Suprapubic skin (tissue), 4 donors: ENCODE results near the gene COL11A2. TPM values are rescaled to one million over a fixed set of nuclear protein-coding genes. Genes with fewer than 3 reads are reported as not detected.

ENCODE experiments used
- DNase-seq, 2 donors: peaks; one replicate each; pipeline ENCODE4 v3.0.0-alpha.2; 2019; ENCODE audit warnings: low spot score in 2 of 2
- H3K27ac ChIP-seq: fragments of 200-600 bp; sonication (generic); one replicate; pipeline ENCODE4 v1.5.1; 2019
- H3K27me3 ChIP-seq: fragments of 200-600 bp; sonication (generic); one replicate; pipeline ENCODE4 v1.5.1; 2019
- H3K36me3 ChIP-seq: fragments of 200-600 bp; sonication (generic); one replicate; pipeline ENCODE4 v1.5.1; 2019
- H3K4me1 ChIP-seq: fragments of 200-600 bp; sonication (generic); one replicate; pipeline ENCODE4 v1.5.1; 2019
- H3K4me3 ChIP-seq: fragments of 200-600 bp; sonication (generic); one replicate; pipeline ENCODE4 v1.5.1; 2019; ENCODE audit warnings: mild to moderate bottlenecking
- H3K9me3 ChIP-seq: fragments of 200-600 bp; sonication (generic); one replicate; pipeline ENCODE4 v1.5.1; 2019
- EP300 ChIP-seq: sonication (generic); formaldehyde crosslinking; IDR thresholded peaks from one replicate; pipeline ENCODE4 v1.6.1; 2017; ENCODE audit warnings: antibody characterized with exemption
- POLR2A ChIP-seq, 2 donors: fragments of 450-650 bp; IDR thresholded peaks; one replicate each; pipeline ENCODE4 v1.6.1; 2017; ENCODE audit warnings: antibody characterized with exemption in 2 of 2, mild to moderate bottlenecking in 2 of 2, moderate library complexity in 2 of 2
- POLR2AphosphoS5 ChIP-seq, 3 donors: sonication (generic); formaldehyde crosslinking; IDR thresholded peaks; one replicate each; pipeline ENCODE4 v1.6.1; 2017; ENCODE audit warnings: antibody characterized with exemption in 3 of 3
- WGBS: methylation state at CpG from one replicate; pipeline ENCODE4 v1.1.5; 2018; 5-methylcytosine and 5-hydroxymethylcytosine counted together
- total RNA-seq, 4 donors: library from RNA; depleted of rRNA; stranded (reverse); fragments of >200 nt; gene quantifications; one replicate each; pipeline ENCODE4 v1.1.0, GENCODE V29; 2016
- TF ChIP-seq, protein P1 (sequence below), 2 donors: fragments of 200-600 bp in 1 of 2; fragments of 450-650 bp in 1 of 2; sonication (generic) in 1 of 2; IDR thresholded peaks; one replicate each; pipeline ENCODE4 v1.5.1; 2016 to 2019; ENCODE audit warnings: antibody characterized with exemption in 2 of 2, mild to moderate bottlenecking in 1 of 2, moderate library complexity in 1 of 2

The COL11A2 gene
- total RNA-seq, 4 donors from 2014 or later: 0.21 to 0.97 (median 0.40) TPM

- DNase-seq: no peak
These were observed 31.4 kb downstream of the COL11A2 start for GRCh38 chr6:33160728-33161344.

GRCh38 chr6:33160096-33160495 is 32.2 kb downstream of the COL11A2 start:
- Histone ChIP-seq H3K27me3 (no peaks in the 10 kb centered on the region), H3K4me1 (peaks cover 20% of the 10 kb centered on the region), H3K9me3 (no peaks in the 10 kb centered on the region), H3K36me3 (no peaks in the 10 kb centered on the region), H3K27ac (no peak overlapping the region), H3K4me3 (no peak overlapping the region)
- DNase-seq: no peak
- WGBS: 92% methylated on average over 11 of the region's 11 CpGs
- TF ChIP-seq POLR2AphosphoS5 (IDR thresholded peaks at IDR 0.05) (no peak), EP300 (no peak), POLR2A (IDR thresholded peaks at IDR 0.05) (no peak)
- TF ChIP-seq, protein P1, sequence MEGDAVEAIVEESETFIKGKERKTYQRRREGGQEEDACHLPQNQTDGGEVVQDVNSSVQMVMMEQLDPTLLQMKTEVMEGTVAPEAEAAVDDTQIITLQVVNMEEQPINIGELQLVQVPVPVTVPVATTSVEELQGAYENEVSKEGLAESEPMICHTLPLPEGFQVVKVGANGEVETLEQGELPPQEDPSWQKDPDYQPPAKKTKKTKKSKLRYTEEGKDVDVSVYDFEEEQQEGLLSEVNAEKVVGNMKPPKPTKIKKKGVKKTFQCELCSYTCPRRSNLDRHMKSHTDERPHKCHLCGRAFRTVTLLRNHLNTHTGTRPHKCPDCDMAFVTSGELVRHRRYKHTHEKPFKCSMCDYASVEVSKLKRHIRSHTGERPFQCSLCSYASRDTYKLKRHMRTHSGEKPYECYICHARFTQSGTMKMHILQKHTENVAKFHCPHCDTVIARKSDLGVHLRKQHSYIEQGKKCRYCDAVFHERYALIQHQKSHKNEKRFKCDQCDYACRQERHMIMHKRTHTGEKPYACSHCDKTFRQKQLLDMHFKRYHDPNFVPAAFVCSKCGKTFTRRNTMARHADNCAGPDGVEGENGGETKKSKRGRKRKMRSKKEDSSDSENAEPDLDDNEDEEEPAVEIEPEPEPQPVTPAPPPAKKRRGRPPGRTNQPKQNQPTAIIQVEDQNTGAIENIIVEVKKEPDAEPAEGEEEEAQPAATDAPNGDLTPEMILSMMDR (IDR thresholded peaks at IDR 0.05): no peak

More at GRCh38 chr6:33160728-33161344, 31.4 kb downstream of the COL11A2 start:
- Histone ChIP-seq H3K9me3 (no peaks in the 10 kb centered on the region), H3K36me3 (no peaks in the 10 kb centered on the region), H3K4me1 (peaks cover 20% of the 10 kb centered on the region), H3K4me3 (peak overlapping the region; percentile 50), H3K27ac (peak overlapping the region; percentile 12), H3K27me3 (no peaks in the 10 kb centered on the region)
- TF ChIP-seq POLR2AphosphoS5 (IDR thresholded peaks at IDR 0.05) (no peak), EP300 (no peak), POLR2A (IDR thresholded peaks at IDR 0.05) (no peak)
- TF ChIP-seq, protein P1 (IDR thresholded peaks at IDR 0.05): no peak
- 14% methylated on average over 13 of the region's 13 CpGs for WGBS

DNA sequence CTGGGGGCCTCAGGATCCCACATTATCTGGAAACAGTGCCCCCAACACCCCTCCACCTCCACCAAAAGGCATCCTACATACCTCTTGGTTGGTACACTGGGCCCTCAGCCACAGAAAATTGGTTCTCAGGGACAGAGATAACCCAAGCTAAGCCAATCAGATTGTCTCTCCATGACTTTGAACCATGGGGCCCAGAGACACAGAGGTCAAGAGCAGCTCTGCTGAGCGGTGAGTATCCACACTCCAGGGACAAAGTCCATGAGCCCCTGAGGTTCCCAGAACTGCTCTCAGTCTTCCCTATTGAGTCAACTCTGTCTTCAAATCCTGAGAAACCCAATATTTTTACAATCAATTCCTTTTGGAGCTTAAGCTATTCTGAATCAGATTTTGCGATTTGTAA is 35.3 kb downstream of the COL11A2 start:
- no peak overlapping the region for H3K4me3 ChIP-seq
- H3K27me3 ChIP-seq: no peaks in the 10 kb centered on the region
- no peak for TF ChIP-seq EP300
- no peak for TF ChIP-seq POLR2A (IDR thresholded peaks at IDR 0.05)
- no peak for TF ChIP-seq POLR2AphosphoS5 (IDR thresholded peaks at IDR 0.05)
- 90% methylated on average over 2 of the region's 2 CpGs for WGBS
- no peak overlapping the region for H3K27ac ChIP-seq
- H3K9me3 ChIP-seq: peaks cover under 1% of the 10 kb centered on the region
- H3K4me1 ChIP-seq: peaks cover 14% of the 10 kb centered on the region
- no peak for DNase-seq
- H3K36me3 ChIP-seq: no peaks in the 10 kb centered on the region

GRCh38 chr6:33156561-33156960 is 35.7 kb downstream of the COL11A2 start:
- WGBS: 74% methylated on average over 6 of the region's 6 CpGs
- DNase-seq: no peak
- H3K4me1 ChIP-seq: peaks cover 11% of the 10 kb centered on the region

DNA sequence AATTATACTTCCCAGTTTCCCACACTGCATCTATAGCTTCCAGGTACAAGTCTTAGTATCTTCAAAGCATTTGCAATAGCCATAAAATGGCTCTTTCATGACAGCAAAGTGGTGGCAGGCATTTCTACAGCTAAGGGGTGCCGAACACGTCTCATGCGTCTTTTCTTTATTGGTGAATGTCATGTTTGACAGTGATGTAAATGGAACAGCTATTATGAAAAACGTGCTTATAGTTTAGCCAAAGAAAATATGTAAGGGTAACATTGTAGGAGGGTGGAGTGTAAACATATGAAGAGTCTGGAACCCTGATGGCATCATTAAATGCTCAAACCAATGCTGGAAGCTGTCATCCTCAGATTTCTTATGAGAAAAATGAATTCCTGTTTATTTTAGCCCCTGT is 37.9 kb downstream of the COL11A2 start:
- peaks cover 5% of the 10 kb centered on the region for H3K9me3 ChIP-seq
- H3K27ac ChIP-seq: no peak overlapping the region
- H3K4me3 ChIP-seq: no peak overlapping the region
- TF ChIP-seq, protein P1 (IDR thresholded peaks at IDR 0.05): no peak
- no peak for TF ChIP-seq POLR2AphosphoS5 (IDR thresholded peaks at IDR 0.05)
- no peak for TF ChIP-seq EP300
- TF ChIP-seq POLR2A (IDR thresholded peaks at IDR 0.05): no peak
- H3K27me3 ChIP-seq: peaks cover 2% of the 10 kb centered on the region
- H3K4me1 ChIP-seq: no peaks in the 10 kb centered on the region
- no peak for DNase-seq
- 55% methylated on average over 4 of the region's 4 CpGs for WGBS
- no peaks in the 10 kb centered on the region for H3K36me3 ChIP-seq

More at GRCh38 chr6:33156561-33156960, 35.7 kb downstream of the COL11A2 start:
- H3K27ac ChIP-seq: no peak overlapping the region
- H3K9me3 ChIP-seq: peaks cover 4% of the 10 kb centered on the region
- H3K4me3 ChIP-seq: no peak overlapping the region
- no peaks in the 10 kb centered on the region for H3K36me3 ChIP-seq
- no peaks in the 10 kb centered on the region for H3K27me3 ChIP-seq
- TF ChIP-seq, protein P1 (IDR thresholded peaks at IDR 0.05): no peak
- TF ChIP-seq EP300: no peak
- TF ChIP-seq POLR2AphosphoS5 (IDR thresholded peaks at IDR 0.05): no peak
- TF ChIP-seq POLR2A (IDR thresholded peaks at IDR 0.05): no peak
